Fibroblast of gingiva (primary cell): ENCODE measurements around the gene CARD11.

Experiments used
- DNase-seq: peaks from one replicate; pipeline ENCODE4 v3.0.0-alpha.2; 2011; ENCODE audit warnings: low read depth

CARD11 gene

DNA sequence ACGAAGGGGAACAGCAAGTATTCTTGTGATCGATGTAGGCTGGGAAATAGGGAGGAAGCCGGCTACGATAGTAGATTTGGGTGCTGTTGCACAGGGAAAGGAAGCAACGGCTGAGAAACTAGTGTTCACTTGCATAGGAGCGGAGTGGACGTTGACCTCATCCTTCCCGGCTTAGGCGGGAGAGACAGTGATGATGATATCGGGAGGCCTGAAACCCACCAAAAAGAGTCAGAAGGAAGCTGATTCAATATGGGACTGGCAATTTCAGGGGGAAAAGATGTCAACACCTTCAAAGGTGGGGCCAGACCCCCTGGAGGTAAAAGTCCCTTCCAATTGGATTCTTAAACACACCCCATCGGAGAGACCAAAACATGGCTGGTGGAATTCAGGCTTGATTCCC lies 61.3 kb downstream of the CARD11 start:
- no peak for DNase-seq

DNA sequence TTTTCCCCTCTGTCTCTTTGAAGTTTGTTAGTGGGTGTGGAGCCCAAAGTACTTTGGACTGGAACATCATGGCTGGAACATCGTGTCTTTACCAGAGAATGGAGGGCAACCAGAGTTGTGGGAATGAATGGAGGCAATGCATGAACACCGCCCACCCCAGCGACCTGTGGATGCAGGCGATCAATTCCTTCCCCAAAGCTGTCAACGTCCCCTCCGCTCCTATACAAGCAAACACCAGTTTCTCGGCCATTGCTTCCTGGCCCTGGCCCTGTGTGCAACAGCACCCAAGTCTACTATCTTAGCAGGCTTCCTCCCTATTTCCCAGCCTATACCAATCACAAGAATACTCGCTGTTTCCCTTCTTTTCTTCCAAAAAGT lies 62.6 kb downstream of the CARD11 start:
- no peak for DNase-seq

DNA sequence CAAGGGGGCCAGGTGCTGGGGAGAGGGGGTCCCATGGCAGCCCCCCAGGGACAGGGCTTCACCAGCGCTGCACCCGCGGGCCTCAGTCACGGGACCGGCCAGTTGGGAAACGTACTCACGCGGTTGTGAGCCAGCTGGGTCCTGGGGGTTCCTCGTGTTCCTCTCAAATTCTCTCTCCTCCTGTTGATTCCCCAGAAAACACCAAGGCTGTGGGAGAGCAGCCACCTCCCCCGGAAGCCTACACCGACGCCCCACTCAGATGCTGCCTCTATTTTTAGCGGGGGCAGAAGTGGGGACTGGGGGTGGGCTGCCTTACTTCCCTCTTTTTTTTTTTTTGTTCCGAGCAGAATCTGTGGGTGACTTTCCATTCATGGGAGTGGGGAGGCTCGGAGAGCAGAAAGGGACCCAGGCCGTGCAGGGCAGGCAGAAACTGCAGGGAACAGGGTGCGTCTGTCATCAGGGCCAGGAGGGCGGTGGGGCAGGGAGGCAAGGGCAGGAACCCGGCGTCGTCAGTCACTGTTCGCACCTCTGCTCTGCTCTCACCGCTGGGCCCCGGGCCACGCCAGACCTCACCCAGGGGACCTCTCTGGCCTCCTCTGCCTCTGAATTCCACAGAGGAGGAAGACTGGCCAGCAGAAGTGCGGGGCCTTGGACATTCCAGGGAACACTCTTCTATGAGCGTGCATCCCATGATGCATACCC lies 63.1 kb downstream of the CARD11 start:
- DNase-seq = no peak

DNA sequence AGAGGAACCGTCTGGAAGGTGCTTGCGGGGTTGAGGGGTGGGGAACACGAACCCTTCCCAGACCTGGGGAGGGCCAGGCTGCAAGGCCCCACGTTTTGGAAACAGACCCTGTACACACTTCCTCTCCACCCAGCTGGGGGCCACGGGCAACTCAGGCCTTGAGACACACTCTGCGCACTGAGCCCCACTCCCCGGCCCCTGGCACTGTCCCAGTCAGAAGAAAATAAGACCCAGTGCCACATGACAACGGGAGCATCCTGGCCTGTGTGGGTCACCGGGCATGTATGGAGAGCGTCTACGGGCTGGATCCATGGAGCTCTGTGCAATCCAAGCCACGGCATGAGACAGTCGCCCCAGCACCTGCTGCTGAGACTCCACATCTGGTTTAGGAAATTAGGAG lies 63.7 kb downstream of the CARD11 start:
- no peak for DNase-seq

DNA sequence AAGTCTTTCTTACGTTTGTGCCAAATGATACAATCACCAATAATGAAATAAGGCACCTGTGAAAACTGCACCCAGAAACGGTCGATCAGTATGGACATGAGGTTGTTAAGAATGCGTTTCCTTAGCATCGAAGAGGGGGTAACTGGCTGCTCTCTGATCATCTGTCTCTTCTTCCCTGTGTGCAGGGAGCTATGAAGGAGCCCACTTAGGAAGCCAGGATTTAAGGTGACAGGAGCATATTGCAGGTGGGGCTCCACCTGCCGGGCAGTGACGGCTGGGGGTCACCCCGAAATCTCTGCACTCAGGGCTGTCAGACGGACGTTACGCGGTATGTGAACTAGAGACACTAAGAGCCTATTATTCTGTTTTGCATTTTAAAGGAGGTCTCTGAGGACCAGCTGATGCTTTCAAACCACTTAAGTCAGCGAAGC lies 64.5 kb downstream of the CARD11 start:
- DNase-seq = no peak

DNA sequence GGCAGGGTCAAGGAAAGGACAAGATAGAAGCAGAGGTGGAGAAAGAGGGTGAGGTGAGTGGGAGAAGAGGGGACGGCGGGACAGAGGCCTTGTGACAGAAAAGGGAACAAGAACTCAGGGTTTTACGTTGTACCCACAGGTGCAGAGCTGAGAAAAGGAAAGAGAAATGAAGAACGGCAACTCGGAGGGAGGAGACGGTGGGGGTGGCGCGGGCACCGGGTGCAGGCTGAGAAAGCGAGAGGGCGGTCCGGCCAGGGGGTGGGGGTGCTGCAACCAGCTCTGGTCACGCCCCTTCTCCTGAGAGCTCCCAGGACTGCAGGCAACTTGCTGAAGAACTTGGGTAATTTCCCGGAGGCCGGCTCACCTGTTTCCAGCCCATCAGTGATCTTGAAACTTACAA lies 65.3 kb downstream of the CARD11 start:
- DNase-seq = no peak

DNA sequence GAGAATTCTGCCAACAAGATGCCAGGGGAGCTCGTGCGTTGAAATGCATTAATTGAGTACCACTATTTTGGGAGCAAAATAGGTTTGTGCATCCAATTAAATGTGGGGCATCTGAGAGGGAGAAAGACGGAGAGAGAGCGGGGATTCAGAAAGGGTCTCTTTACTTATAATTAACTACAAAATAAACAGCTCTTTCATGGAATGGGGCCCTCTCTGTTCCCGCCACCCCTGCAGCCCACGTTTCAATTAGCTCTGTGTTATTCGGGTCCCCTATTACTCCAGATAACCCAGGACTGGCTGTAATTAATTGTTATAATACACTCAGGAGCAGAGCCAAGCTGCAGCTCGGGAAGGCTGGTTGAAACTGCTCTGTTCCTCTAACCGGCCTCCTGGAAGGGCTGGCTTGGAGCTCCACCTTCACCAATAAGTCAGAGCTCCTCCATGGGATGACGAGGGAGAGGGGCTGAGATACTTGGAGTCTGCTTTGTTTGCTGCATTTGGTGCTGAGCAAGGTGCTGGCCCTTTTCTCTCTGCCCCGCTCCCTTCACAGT lies 67.8 kb downstream of the CARD11 start:
- no peak for DNase-seq

DNA sequence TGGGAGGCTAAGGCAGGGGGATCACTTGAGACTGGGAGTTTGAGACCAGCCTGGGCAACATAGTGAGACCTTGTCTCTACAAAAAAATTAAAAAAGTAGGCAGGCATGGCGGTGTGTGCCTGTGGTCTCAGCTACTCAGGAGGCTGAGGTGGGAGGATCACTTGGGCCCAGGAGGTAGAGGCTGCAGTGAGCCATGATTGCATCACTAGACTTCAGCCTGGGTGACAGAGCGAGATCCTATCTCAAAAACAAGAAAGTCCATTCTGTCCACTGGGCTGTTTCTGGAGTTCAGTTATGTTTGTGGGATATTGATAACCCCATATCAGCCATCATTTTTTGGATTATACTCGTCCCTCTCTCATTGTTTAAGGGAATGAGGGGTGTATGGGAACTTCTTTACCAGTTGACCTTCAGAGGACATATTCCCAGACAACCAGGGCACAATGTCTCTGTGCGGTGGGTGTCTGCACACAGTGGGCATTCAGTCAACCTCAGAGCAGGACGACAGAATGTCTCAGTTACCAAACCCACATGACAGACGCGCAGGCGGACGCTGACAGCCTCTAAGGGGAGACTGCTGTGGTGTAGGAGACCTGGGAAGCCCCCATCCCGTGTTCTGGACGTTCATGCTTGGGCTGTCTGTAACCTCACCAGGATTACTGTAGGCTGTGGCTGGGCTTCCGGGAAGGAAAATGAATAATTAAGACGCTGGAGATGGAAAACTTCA lies 69.4 kb downstream of the CARD11 start:
- DNase-seq = no peak

DNA sequence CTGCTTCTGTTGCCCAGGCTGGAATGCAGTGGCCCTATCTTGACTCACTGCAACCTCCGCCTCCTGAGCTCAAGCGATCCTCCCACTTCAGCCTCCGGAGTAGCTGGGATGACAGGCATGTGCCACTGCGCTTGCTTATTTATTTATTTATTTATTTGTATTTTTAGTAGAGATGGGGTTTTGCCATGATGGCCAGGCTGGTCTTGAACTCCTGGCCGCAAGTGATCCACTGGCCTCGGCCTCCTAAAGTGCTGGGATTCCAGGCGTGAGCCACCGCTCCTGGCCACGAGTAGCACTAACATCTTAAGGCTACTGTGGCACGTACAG lies 70.9 kb downstream of the CARD11 start:
- no peak for DNase-seq

DNA sequence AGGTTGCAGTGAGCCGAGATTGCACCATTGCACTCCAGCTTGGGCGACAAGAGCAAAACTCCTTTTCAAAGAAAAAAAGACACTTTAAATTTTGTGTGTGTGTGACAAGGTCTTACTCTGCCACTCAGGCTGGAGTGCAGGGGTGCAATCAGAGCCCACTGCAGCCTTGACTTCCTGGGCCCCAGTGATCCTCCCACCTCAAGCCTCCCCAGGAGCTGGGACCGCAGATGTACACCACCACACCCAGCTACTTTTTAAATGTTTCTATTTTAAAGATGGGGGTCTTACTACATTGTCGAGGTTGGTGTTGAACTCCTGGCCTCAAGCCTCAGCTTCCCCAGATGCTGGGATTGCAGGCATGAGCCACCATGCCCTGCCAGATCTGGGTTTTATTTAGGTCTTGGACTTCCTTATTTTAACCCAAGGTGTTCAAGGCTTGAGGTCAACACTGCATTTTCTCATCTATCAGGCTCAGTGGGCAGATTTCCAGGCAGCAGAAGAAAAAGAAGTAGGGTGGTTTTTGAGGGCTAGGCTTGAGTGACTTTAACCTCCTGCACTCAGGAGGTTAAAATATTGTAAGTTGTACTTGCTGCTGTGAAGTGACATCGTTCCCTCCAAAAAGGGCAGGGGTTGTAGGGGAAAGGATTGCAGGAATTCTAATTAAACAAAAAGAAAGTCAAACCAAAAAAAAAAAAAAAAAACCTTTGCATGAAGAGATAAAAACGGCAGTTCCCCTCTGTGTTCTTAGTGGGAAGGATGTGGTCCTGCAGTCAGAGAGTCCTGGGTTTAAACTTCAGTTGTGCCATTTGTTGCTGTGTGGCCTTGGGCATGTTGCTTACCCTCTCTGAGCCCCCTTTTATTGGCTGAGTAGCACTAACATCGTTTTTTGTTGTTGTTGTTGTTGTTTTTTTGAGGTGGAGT lies 71.5 kb downstream of the CARD11 start:
- DNase-seq = no peak

DNA sequence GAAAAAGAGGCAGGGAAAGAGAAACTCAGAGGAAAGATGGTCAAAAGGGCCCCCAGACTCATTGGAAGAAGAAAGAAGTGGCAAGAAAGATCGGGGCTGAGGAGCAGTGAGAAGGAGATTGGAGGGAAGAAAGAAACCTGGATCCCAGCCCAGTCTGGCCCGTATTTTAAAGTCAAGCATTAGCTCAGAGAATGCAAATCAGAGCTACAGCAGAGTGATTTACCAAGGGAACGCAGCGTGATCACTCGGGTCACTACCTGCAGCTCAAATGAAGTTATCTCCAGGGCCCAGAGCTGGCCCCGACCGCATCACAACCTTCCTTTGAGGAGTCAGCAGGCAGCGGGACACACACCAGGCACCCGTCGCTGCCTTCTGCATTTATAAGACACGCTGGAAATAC lies 72.8 kb downstream of the CARD11 start:
- no peak for DNase-seq

DNA sequence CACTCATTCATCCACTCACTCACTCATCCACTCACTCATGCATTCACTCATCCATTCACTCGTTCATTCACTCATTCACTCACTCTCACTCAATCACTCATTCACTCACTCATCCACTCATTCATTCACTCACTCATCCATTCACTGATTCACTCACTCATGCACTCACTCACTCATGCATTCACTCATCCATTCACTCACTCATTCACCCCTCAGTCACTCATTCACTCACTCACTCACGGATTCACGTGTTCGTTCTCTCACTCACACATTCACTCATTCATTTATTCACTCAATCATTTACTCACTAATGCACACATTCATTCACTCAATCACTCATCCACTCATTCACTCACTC lies 73.4 kb downstream of the CARD11 start:
- no peak for DNase-seq

DNA sequence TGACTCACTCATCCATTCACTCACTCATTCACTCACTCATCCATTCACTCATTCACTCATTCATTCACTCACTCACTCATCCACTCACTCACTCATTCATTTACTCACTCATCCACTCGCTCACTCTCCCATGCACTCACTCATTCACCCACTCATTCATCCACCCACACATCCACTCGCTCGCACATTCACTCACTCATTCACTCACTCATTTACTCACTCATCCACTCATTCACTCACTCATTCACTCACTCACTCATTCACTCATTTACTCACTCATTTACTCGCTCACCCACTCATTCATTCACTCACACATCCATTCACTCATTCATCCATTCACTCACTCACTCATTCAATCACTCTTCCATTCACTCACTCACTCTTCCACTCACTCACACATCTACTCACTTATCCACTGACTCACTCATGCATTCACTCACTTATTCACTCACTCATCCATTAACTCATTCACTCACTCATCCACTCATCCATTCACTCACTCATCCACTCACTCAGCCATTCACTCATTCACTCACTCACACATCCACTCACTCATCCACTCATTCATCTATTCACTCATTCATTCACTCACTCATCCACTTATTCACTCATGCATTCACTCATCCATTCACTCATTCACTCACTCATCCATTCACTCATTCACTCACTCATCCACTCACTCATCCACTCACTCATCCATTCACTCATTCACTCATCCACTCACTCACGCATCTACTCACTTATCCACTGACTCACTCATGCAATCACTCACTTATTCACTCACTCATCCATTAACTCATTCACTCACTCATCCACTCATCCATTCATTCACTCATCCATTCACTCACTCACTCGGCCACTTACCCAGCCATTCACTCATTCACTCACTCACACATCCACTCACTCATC lies 74.0 kb downstream of the CARD11 start:
- DNase-seq = no peak

DNA sequence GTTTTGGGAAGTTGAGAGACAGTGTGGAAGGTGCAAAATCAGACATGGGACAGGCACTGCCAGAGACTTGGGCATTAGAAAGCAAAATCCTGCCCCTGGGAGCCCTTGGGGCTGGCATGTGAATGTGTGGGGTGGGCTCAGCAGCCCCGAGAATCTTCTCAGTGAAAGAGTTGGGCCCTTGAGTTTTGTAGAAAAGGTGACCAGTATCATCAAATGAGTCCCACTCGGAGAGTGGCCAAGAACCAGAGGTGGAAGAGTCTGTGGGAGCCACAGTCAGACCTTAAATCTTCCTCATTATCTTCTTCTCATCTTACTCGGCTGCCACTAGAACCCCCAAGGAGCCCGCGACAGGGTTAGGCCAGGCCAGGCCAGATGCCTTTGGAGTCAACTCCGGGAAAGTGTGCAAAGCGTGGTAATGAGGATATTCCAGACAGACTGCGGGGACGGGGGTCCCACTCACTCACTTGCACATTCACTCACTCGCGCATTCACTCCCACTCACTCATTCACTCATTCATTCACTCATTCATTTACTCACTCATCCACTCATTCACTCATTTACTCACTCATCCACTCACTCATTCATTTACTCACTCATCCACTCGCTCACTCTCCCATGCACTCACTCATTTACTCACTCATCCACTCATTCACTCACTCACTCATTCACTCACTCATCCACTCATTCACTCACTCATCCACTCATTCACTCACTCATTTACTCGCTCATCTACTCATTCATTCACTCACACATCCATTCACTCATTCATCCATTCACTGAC lies 74.9 kb downstream of the CARD11 start:
- no peak for DNase-seq

DNA sequence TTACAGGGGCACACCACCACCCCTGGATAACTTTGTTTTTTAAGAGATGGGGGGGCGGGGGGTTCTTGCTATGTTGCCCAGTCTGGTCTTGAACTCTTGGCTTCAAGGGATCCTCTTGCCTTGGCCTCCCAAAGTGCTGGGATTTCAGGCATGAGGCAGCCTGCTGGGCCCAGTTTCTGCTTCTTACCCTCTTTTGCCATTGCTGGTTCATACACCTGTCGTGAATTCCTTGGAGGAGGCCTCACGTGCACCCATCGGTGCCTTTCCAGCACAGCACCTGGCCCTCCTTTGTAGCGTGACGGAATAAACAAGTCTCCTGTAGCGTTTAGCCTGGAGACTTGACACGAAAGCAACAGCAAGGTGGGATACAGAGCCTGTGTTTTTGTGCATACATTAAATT lies 75.5 kb downstream of the CARD11 start:
- DNase-seq = no peak

DNA sequence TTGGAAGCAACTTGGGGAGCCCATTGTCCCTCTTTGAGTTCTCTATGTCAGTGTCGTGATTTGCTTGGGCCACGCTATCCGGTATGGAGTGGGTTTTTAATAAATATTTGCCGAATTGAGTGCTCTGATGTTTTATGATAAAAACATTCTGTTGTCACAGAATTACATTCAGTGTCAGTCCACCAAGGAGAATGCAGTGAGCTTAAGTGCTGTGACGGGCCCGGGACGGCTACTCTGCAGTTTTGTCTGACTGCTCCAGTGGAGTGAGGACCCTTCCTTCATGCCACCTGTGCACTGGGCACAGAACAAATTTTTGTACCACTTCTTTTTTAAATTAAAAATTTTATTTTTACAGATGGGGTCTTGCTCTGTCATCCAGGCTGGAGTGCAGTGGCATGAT lies 76.0 kb downstream of the CARD11 start:
- DNase-seq = no peak

DNA sequence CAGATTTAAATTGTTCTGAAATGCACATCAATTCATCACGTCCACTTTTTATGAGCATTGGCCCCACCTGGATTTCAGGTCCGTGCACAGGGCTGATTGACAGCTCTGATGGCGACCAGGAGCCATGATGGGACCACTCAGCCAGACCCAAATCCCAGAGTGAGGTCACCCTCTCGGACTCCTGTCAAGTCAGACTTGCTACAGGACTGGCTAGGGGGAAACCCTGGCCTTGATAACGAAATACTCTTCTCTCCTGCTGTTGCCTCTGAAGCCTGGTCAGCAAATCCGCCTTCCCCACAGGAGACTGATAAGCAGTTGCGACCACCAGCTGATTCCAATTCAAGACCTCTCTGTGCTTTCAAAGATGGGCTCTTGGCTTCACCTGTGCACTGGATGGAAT lies 76.4 kb downstream of the CARD11 start:
- no peak for DNase-seq

DNA sequence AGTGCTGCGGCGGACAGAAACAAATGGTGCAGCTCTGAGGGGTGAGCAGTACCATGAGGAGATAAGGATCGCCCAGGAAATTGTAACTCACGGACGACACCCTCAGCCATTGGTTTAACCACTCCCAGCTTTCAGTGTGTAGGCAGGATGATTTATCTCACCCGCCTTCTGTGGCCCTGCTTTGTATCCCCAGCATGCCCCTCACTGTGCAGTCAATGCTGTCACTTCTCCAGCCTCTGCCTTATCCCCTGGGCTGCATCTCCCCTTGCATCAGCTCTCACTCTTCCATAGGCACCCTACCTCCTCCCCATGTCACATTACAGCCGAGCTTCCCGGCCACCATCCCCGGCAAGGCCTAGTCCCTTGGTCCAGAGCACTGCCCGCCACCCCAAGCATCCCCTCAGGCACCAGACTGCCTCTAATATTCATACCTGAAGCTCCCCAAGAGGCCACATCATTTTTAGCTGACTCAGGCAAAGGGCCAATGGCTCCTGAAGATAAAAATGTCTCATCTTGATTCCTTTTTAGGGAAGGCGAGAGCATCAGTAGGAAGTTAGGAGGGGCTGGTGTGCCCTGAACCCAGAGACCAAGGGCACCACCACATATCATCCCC lies 77.1 kb downstream of the CARD11 start:
- DNase-seq = no peak

DNA sequence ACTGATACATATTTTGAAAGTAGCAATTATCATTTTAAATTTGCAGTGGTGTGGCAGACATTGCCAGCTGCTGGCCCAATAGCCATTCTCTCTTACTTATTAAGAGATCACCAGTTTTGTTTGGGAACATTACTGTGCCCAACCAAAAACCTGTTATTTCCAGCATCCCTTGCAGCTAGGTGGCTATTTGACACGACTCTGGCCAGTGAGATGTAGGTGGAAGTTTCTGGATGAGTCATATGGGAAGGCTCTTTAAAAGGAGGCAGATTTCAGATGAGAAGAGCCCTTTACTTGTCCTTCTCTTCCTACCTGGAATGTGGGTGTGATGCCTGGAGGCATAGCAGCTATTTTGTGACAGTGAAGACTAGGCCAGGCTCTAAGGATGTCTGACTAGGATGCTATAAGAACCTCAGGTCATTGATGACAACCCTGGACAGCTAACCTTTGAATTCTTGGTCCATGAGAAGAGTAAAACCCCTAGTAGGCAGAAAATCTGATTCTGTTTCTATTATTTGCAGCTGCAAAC lies 77.9 kb downstream of the CARD11 start:
- DNase-seq = no peak

DNA sequence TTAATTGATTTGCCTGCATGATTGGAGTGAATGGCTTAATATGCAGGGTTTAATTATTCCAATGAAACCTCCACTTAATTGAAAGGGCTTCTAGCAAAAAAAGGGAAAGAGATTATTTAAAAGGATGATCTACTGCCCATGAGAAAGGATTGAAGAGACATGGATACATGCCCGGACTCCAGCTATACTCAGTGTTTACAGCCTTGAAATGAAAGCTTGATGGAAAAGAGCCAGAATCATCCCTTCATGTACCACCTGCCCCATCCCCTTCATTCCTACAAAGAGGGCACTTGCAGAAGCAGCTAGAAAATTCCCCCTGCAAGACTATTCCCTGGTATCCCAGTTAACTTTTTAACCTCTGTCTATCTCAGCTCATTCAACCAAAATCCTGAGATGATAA lies 78.4 kb downstream of the CARD11 start:
- DNase-seq = no peak
